ENCODE results near the gene PLK5.

GRCh38 chr19:1572795-1573194 is 48.9 kb downstream of the PLK5 start:
- no peak for TF ChIP-seq POLR2AphosphoS5 (IDR thresholded peaks at IDR 0.05)
- TF ChIP-seq CTCF (IDR thresholded peaks at IDR 0.05), result no peak
- TF ChIP-seq EP300 (IDR thresholded peaks at IDR 0.05; ENCODE audit: low read depth), result no peak
- TF ChIP-seq POLR2A (IDR thresholded peaks at IDR 0.05), result no peak

All from transverse colon (tissue), 4 donors.